BLaER1 (cell line): ENCODE results near the gene ZNF829.

Source experiments
- H3K27ac ChIP-seq: shearing (Covaris generic); formaldehyde crosslinking; 2 replicates; pipeline ENCODE4 v1.8.1; 2022
- H3K27me3 ChIP-seq: shearing (Covaris generic); formaldehyde crosslinking; 2 replicates; pipeline ENCODE4 v1.8.1; 2022
- H3K36me3 ChIP-seq: shearing (Covaris generic); formaldehyde crosslinking; 2 replicates; pipeline ENCODE4 v1.8.1; 2022
- H3K4me1 ChIP-seq: shearing (Covaris generic); formaldehyde crosslinking; 2 replicates; pipeline ENCODE4 v1.8.1; 2022
- H3K4me2 ChIP-seq: shearing (Covaris generic); formaldehyde crosslinking; 2 replicates; pipeline ENCODE4 v1.8.1; 2022
- H3K4me3 ChIP-seq: shearing (Covaris generic); formaldehyde crosslinking; 2 replicates; pipeline ENCODE4 v1.8.1; 2022
- H3K9ac ChIP-seq: shearing (Covaris generic); formaldehyde crosslinking; 2 replicates; pipeline ENCODE4 v1.8.1; 2022
- H3K9me3 ChIP-seq: shearing (Covaris generic); formaldehyde crosslinking; 2 replicates; pipeline ENCODE4 v1.8.1; 2022
- H4K20me1 ChIP-seq: shearing (Covaris generic); formaldehyde crosslinking; 2 replicates; pipeline ENCODE4 v1.8.1; 2022
- Cebpa-rat ChIP-seq: shearing (Covaris generic); IDR thresholded peaks from 2 replicates; pipeline ENCODE4 v1.8.1; 2022

Gene ZNF829

DNA sequence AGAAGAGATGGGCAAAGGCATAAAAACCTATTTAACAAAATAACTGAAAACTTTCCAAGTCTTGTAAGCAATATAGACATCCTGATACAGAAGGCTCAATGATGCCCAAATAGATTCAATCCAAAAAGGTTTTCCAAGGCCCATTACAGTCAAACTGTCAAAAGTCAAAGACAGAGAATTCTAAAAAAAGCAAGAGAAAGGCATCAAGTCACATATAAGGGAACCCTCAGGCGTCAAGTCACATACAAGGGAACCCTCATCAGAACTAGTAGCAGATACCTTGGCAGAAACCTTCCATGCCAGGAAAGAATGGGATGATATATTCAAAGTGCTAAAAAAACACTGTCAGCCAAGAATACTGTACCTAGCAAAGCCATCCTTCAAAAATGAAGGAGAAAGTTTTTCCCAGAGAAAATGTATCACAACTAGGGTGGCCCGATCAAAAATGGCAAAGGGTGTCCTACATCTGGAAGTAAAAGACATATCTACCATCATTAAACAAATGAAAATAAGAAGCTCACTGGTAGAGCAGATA, 21.2 kb downstream of the ZNF829 start:
- peaks cover 96% of the 10 kb centered on the region for H3K36me3 ChIP-seq

DNA sequence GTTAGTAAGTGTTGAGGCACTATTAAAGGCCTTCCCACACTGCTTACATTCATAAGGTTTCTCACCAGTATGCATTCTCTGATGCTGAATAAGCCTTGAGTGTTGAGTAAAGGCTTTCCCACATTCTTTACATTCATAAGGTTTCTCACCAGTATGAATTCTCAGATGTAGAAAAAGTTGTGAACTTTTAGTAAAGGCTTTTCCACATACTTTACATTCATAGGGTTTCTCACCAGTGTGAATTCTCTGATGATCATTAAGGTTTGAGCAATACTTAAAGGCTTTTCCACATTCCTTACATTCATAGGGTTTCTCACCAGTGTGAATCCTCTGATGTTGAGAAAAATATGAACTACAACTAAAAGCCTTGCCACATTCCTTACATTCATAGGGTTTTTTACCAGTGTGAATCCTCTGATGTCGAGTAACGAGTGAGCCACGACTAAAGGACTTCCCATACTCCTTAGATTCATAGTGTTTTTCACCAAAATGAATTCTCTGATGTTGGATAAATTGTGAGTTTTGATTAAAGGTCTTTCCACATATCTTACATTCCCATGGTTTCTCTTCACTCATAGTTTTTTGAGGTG, 24.2 kb downstream of the ZNF829 start:
- no peak for TF ChIP-seq Cebpa-rat
- Histone ChIP-seq H3K4me2 (no peak overlapping the region), H3K9me3 (peaks cover 100% of the 10 kb centered on the region), H3K27me3 (no peaks in the 10 kb centered on the region), H3K27ac (no peak overlapping the region), H3K4me1 (no peaks in the 10 kb centered on the region), H3K36me3 (peaks cover 90% of the 10 kb centered on the region), H3K4me3 (peak overlapping the region; percentile 47), H3K9ac (no peak overlapping the region), H4K20me1 (no peaks in the 10 kb centered on the region)

More for the DNA sequence above, 21.2 kb downstream of the ZNF829 start:
- Histone ChIP-seq H3K9me3 (peaks cover 97% of the 10 kb centered on the region), H3K4me3 (no peak overlapping the region), H3K27ac (no peak overlapping the region), H4K20me1 (no peaks in the 10 kb centered on the region), H3K9ac (no peak overlapping the region), H3K4me1 (no peaks in the 10 kb centered on the region), H3K27me3 (no peaks in the 10 kb centered on the region), H3K4me2 (no peak overlapping the region)
- TF ChIP-seq Cebpa-rat, result no peak

DNA sequence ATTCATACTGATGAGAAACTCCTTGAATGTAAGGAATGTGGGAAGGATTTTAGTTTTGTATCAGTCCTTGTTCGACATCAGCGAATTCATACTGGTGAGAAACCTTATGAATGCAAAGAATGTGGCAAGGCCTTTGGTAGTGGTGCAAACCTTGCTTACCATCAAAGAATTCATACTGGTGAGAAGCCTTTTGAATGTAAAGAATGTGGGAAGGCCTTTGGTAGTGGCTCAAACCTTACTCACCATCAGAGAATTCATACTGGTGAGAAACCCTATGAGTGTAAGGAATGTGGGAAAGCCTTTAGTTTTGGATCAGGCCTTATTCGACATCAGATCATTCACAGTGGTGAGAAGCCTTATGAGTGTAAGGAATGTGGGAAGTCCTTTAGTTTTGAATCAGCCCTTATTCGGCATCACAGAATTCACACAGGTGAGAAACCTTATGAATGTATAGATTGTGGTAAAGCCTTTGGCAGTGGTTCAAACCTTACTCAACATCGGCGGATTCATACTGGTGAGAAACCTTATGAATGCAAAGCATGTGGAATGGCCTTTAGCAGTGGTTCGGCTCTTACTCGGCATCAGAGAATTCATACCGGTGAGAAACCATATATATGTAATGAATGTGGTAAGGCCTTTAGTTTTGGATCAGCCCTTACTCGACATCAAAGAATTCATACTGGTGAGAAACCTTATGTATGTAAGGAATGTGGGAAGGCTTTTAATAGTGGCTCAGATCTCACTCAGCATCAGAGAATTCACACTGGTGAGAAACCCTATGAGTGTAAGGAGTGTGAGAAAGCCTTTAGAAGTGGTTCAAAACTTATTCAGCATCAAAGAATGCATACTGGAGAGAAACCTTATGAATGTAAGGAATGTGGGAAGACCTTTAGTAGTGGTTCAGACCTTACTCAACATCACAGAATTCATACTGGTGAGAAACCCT, 38.8 kb downstream of the ZNF829 start:
- H3K36me3 ChIP-seq, result peaks cover 74% of the 10 kb centered on the region
- H4K20me1 ChIP-seq, result no peaks in the 10 kb centered on the region
- no peak for TF ChIP-seq Cebpa-rat
- peaks cover 97% of the 10 kb centered on the region for H3K9me3 ChIP-seq
- H3K4me2 ChIP-seq, result no peak overlapping the region
- no peak overlapping the region for H3K9ac ChIP-seq
- H3K27me3 ChIP-seq, result no peaks in the 10 kb centered on the region
- peak overlapping the region; percentile 39 for H3K4me3 ChIP-seq
- no peak overlapping the region for H3K27ac ChIP-seq
- no peaks in the 10 kb centered on the region for H3K4me1 ChIP-seq

- Histone ChIP-seq H3K36me3 (peaks cover 60% of the 10 kb centered on the region), H3K4me3 (peak overlapping the region; percentile 86), H3K4me1 (peaks cover 22% of the 10 kb centered on the region), H3K27ac (no peak overlapping the region), H3K9me3 (peaks cover 55% of the 10 kb centered on the region), H3K27me3 (no peaks in the 10 kb centered on the region), H3K4me2 (peak overlapping the region; percentile 87), H4K20me1 (no peaks in the 10 kb centered on the region), H3K9ac (peak overlapping the region; percentile 92; the same call in 1 of the 2 replicates)
- no peak for TF ChIP-seq Cebpa-rat
These were observed 64.2 kb downstream of the ZNF829 start for GRCh38 chr19:36851898-36852297.

DNA sequence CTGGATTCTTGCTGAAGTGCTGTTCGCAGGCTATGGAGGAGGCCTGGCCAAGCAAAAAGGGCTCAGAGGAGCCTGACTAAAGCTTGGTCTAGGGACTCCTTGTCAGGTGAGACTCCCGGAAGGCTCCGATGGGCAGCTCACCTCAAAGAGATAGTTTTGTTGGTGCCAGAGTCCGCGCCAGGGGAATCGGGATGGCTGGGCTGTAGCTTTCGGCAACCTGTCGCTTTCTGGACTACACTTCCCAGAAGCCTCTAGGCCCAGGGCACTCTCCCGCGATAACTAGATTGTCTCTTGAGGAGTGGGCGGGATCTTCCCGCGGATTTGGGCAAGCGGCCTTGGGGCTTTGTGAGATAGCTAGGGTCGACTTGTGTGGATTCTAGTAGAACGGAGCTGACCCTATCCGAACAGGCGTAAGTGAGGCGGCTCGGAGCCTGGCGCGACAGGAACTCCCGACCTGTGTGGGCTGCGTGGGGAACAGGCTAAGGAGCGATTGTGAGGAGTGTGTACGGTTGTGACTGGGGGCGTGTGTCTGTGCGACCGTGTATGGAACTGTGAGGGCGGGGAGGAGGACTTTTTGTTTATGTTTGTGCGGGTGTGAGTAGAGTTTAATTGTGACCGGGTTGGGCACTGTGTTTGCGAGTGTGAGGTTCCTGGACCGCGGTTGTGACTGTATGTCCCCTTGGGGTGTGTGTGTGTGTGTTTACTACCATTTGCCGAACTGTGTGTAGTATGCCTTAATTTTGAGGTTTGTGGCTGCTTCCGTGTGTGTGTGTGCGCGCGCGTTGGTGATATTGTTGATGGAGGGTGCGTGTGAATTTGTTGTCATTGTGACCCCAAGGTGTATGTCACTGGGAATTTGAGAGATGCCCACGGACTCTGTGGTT, 65.3 kb downstream of the ZNF829 start, which contains the start of gene ZNF345:
Gene ZNF345 (plus strand): TSS at position 318 of the 884 bp plus-strand sequence. CDS start 25,955 bp downstream, outside the sequence.
- Histone ChIP-seq H3K4me2 (peak within 1 kb of the TSS; percentile 87), H4K20me1 (no peaks in the 10 kb centered on the region), H3K36me3 (peaks cover 60% of the 10 kb centered on the region), H3K4me1 (peaks cover 22% of the 10 kb centered on the region), H3K9ac (peak within 1 kb of the TSS; percentile 92), H3K4me3 (peak within 1 kb of the TSS; percentile 86), H3K27me3 (no peaks in the 10 kb centered on the region), H3K27ac (peak within 1 kb of the TSS; percentile 82), H3K9me3 (peaks cover 55% of the 10 kb centered on the region)
- no peak for TF ChIP-seq Cebpa-rat

- H3K4me2 ChIP-seq, result peak overlapping the region; percentile 85
- peaks cover 22% of the 10 kb centered on the region for H3K4me1 ChIP-seq
- peaks cover 59% of the 10 kb centered on the region for H3K36me3 ChIP-seq
- H3K9ac ChIP-seq, result peak overlapping the region; percentile 92
- H3K27ac ChIP-seq, result peak overlapping the region; percentile 82
- peaks cover 55% of the 10 kb centered on the region for H3K9me3 ChIP-seq
- no peaks in the 10 kb centered on the region for H4K20me1 ChIP-seq
- TF ChIP-seq Cebpa-rat, result no peak
- H3K27me3 ChIP-seq, result no peaks in the 10 kb centered on the region
- peak overlapping the region; percentile 86 for H3K4me3 ChIP-seq
These were observed 66.2 kb downstream of the ZNF829 start for GRCh38 chr19:36849701-36850558.

DNA sequence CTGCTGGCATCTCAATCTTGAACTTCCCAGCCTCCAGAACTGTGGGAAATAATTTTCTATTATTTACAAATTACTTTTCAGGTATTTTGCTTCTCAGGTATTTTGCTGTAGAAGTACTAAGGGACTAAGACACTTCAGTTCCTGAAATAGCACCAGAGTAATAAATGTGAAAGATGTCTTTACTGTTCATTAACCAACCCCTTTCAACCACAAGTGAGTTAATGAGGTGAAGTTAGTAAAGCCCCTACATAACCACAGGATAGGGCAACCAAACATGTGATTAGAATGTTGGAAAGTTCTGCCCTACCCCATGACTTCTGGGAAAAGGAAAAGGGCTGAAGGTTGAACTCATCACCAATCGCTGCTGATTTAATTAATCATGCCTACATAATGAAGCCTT, 68.1 kb downstream of the ZNF829 start:
- peaks cover 57% of the 10 kb centered on the region for H3K36me3 ChIP-seq
- no peak overlapping the region for H3K9ac ChIP-seq
- H3K27ac ChIP-seq, result no peak overlapping the region
- peaks cover 22% of the 10 kb centered on the region for H3K4me1 ChIP-seq
- H3K9me3 ChIP-seq, result peaks cover 55% of the 10 kb centered on the region
- 0 out of 2 replicates have a peak overlapping the region, but pooled peaks have one; percentile 85 for H3K4me2 ChIP-seq
- no peak for TF ChIP-seq Cebpa-rat
- no peaks in the 10 kb centered on the region for H4K20me1 ChIP-seq
- H3K27me3 ChIP-seq, result no peaks in the 10 kb centered on the region
- no peak overlapping the region for H3K4me3 ChIP-seq

- H4K20me1 ChIP-seq, result no peaks in the 10 kb centered on the region
- H3K9ac ChIP-seq, result peak overlapping the region; percentile 86
- peak overlapping the region; percentile 77 for H3K4me3 ChIP-seq
- no peak for TF ChIP-seq Cebpa-rat
- H3K27ac ChIP-seq, result peak overlapping the region; percentile 87; the same call in 1 of the 2 replicates
- H3K27me3 ChIP-seq, result no peaks in the 10 kb centered on the region
- H3K36me3 ChIP-seq, result peaks cover 74% of the 10 kb centered on the region
- H3K4me2 ChIP-seq, result peak overlapping the region; percentile 86
- peaks cover 18% of the 10 kb centered on the region for H3K4me1 ChIP-seq
- H3K9me3 ChIP-seq, result peaks cover 70% of the 10 kb centered on the region
These were observed 77.2 kb downstream of the ZNF829 start for GRCh38 chr19:36838784-36839324.
